HG03575 (cell line): ENCODE measurements around the gene DLX3.
"Not testable (repeated sequence)": the region's sequence is repeated elsewhere in the genome, so short reads cannot be mapped to it uniquely, and the experiment has no call there.

ENCODE experiments used
- ATAC-seq: cut with Tn5 transposase; IDR thresholded peaks from one replicate; pipeline ENCODE4 v1.9.1; 2021; ENCODE audit not compliant: unreplicated experiment, insufficient number of reproducible peaks, low FRiP score; ENCODE audit errors: extremely low read depth

DLX3 gene

GRCh38 chr17:49995055-49995738 lies at the start of gene DLX3:
Gene DLX3, minus strand, starts transcription at chr17:49995224. Its CDS starts 226 bp downstream, at chr17:49994998.
- no peak for ATAC-seq

- ATAC-seq = no peak
Observed at GRCh38 chr17:50044483-50044882, 49.5 kb upstream of the DLX3 start.

DNA sequence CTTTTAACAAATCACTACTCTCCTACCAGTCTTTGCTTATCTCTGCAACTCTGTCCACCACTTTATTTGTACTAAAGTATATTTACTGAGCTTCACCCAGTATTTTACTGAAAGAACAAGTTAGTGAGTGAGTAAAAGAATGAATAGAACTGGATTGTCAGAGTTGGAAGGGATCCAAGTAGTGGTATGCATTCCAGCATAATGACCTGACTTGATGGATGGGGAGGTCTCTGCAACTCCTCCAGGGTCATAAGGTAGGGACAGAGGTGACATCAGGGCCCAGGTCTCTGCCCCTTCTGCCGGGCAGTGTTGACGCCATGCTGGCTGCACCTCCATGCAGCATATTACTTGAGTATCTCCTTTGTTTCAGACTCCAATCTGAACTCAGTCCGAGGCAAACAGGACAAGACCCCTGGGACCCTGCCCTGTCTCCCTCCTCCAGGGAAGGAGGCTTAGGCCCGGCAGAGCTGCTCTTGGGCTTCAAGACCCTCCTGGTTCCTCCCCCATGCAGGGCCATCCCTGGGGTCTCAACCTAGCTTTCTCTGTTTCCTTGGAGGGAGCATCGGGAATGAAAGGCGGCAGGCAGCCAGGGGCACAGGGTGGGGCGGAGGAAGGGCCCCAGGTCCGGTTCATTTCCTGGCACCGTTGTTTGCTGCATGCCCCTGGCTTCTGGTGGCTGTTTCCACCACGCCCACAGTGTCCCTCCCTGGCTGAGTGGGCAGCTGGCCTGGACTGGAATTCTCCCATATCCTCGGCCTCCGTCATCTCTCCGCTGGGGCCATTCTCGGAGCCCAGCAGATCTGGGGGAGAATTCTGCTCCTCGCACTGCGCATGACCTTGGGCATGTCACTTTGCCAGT lies 48.5 kb upstream of the DLX3 start:
- ATAC-seq = no peak

- ATAC-seq = no peak
Observed at GRCh38 chr17:50042211-50042610, 47.2 kb upstream of the DLX3 start.

DNA sequence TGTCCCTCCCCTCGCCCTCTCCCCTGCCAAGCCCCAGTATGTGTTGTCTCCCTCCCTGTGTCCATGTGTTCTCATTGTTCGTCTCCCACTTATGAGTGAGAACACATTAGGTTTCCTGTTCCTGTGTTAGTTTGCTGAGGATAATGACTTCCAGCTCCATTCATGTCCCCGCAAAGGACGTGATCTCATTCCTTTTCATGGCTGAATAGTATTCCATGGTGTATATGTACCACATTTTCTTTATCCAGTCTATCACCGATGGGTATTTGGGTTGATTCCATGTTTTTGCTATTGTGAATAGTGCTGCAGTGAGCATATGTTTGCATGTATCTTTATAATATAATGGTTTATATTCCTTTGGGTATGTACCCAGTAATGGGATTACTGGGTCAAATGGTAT lies 45.5 kb upstream of the DLX3 start:
- not testable (repeated sequence) for ATAC-seq

- ATAC-seq = no peak
Observed at GRCh38 chr17:50039058-50039457, 44.0 kb upstream of the DLX3 start.

DNA sequence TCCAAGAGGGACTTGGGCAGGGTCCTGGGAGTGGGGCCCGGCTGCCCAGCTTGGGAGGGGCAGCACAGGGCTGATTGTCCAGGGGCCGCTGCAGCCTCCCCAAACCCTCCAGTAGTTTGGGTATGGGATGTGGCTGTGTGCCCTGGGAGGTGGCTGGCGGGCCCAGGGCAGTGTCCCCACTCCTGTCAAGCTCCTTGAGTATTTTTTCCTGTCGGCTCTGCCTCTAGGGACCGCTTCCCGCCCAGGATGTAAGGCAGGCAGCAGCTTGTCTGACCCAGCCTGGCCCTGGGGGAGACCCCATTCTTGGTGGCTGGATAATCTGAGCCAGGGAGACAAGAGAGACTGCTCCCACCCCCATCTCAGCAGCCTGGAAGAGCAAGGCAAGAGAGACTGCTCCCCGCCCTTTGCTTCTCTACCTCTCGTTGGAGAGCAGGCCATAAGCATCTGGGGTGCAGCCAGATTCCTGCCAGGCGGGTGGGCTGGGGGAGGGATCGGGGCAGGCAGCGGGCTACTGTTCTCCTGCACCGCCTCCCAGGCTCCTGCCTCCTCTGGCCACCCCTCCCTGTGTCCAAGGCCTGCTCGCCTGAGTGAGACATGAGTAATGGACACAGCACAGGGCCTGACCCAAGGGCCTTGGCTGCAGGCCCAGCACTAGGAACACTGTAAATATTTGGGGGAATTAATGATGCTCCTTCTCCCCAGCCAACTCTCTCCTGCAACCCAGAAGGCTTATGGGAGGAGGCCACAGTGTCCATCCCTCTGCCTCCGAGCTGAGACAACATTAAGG lies 42.5 kb upstream of the DLX3 start:
- ATAC-seq = no peak

DNA sequence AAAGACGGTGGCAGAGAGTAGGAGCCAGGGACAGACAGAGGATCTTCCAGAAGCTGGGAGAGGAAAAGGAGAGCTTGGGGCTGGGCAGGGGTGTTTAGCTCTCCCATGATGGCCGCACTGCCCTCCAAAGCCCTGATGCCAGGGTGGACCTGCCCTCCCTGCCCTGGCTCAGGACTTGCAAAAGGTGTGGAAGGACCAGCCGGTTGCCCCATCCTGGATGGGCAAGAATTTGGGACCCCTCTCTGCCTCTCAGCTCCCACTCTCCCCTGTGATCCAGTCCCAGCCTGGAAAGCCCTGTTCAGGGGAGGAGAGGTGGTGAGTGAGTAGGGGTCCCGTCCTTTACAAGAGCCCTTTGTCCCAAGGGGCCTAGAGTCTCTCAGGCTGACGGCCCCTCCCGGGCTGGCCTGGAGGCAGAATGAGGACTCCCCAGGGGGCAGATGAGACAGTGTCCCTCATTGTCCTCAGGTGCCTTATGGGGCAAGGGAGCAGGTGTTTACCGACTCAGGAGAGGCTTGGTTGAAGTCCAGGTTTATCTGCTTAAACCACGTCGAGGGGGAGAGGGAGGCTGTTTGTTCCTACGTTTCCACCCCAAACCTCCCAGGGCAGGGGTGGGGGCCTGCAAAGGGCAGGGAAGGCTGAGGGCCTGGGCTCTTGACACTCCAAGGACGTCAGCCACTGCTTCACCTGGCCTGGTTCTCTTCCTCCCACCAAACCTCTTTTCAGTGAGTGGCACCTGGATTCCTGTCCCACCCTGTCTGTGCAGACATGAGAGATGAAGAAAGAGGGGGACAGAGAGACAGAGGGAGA lies 41.6 kb upstream of the DLX3 start:
- ATAC-seq = no peak

DNA sequence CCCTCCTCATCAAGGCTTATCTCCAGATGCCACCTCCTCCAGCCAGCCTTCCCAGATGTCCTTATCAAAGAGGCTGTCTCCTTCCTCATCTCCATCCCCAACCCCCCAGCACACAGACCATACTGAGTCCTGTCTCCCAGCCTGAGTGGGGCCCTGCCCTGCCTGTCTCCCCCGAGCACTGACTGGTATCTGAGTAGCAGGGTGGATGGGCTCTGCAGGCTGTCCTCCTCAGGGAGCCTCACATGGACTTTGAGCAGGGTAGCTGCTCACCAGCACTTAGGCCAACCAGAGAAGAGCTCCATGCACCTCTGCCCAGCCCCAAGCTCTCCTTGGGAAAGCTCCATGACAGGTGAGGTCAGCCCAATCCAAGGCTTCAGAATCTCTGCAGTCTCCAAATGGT lies 40.9 kb upstream of the DLX3 start:
- ATAC-seq = no peak

- no peak for ATAC-seq
Observed at GRCh38 chr17:50035421-50035879, 40.4 kb upstream of the DLX3 start.

GRCh38 chr17:50034498-50035364 lies 39.7 kb upstream of the DLX3 start:
- no peak for ATAC-seq

DNA sequence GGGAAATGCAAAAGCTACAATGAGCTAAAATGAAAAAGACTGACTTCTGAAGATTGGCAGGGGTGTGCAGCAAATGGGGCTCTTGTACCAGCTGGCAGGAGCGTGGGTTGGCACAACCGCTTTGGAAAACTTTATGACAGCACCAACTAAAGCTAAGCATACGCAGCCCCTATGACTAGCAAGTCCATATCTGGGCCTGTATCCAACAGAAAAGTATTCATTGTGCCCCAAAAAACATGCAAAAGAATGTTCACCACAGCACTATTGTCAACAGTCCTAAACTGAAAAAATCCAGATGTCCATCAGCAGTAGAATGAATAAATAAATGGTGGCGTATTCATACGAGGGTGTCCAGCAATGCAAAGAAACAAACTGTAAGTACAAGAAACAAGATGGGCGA lies 38.3 kb upstream of the DLX3 start:
- no peak for ATAC-seq

GRCh38 chr17:50029185-50029584 lies 34.2 kb upstream of the DLX3 start:
- ATAC-seq = no peak

GRCh38 chr17:50028736-50029120 lies 33.7 kb upstream of the DLX3 start:
- ATAC-seq = no peak

- no peak for ATAC-seq
Observed at GRCh38 chr17:50027881-50028735, 33.1 kb upstream of the DLX3 start.

DNA sequence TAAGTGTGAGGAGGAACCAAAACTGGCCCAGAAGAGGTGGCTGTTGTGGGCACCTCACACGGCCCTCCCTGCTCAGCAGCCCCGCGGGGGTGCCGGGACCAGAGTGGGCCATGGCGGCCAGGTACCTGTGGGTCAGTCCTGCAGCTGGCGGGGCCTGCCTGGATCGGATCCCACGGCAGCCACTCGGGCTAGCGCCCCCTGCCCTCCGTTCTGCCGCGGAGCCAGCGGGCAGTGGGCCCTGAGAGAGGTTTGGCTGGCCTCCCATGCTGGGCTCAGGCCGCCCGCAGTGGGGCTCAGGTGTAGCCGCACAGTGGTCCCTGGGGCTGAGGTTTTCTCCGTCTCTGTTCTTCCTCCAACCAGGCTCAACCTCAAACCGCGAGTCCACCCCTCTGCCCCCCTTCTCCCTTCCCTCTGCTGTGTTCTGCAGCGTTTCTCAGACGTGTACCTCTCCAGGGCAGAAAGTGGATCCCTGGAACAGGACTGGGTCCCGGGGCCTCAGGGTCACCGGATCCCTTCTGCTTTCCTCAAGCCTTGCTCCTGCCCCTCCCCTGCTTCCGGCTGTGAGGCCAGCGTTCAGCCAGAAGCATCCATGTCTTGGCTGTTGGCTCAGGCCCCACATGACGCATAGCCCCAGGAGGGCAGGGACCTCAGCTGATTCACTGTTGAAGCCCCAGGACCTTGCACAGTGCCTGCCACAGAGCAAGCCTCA lies 32.3 kb upstream of the DLX3 start:
- no peak for ATAC-seq

- ATAC-seq = no peak
Observed at GRCh38 chr17:50026837-50027171, 31.8 kb upstream of the DLX3 start.
